GM12875 (cell line): Measurements from ENCODE around the gene MAGEA4.

Experiments used
- H3K4me3 ChIP-seq: one replicate; pipeline ENCODE4 v1.5.1; 2011; ENCODE audit warnings: low read depth, low read length, control low read depth
- TF ChIP-seq, protein P1 (sequence below): IDR thresholded peaks from 2 replicates; pipeline ENCODE4 v1.5.1; 2011; ENCODE audit warnings: low read depth, mild to moderate bottlenecking, control low read depth, inconsistent platforms, low read length, moderate library complexity, borderline replicate concordance; ENCODE audit not compliant: insufficient read depth

The MAGEA4 gene

GRCh38 chrX:151923648-151924047, 11.0 kb downstream of the MAGEA4 start:
- no peak overlapping the region for H3K4me3 ChIP-seq
- TF ChIP-seq, protein P1, sequence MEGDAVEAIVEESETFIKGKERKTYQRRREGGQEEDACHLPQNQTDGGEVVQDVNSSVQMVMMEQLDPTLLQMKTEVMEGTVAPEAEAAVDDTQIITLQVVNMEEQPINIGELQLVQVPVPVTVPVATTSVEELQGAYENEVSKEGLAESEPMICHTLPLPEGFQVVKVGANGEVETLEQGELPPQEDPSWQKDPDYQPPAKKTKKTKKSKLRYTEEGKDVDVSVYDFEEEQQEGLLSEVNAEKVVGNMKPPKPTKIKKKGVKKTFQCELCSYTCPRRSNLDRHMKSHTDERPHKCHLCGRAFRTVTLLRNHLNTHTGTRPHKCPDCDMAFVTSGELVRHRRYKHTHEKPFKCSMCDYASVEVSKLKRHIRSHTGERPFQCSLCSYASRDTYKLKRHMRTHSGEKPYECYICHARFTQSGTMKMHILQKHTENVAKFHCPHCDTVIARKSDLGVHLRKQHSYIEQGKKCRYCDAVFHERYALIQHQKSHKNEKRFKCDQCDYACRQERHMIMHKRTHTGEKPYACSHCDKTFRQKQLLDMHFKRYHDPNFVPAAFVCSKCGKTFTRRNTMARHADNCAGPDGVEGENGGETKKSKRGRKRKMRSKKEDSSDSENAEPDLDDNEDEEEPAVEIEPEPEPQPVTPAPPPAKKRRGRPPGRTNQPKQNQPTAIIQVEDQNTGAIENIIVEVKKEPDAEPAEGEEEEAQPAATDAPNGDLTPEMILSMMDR = no peak

DNA sequence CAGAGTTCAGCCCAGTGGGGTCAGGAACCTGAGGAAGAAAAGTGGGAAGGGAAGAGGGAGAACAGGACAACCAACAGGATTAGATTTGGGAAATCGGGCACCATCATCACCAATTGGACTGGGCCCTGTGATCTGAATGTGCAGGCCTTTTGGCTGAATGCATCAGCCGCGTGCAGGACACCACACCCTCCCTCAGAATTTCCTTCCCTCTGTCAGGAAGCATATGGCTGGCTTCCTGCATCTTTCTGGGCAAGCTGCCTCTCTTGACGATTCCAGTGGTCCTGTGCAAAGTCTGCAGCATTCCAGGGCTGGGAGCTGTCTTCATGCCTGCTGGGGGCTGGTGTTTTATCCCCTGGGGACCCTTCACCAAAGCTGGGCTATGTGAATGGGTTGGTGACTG, 16.4 kb downstream of the MAGEA4 start:
- H3K4me3 ChIP-seq = no peak overlapping the region
- TF ChIP-seq, protein P1 = no peak

DNA sequence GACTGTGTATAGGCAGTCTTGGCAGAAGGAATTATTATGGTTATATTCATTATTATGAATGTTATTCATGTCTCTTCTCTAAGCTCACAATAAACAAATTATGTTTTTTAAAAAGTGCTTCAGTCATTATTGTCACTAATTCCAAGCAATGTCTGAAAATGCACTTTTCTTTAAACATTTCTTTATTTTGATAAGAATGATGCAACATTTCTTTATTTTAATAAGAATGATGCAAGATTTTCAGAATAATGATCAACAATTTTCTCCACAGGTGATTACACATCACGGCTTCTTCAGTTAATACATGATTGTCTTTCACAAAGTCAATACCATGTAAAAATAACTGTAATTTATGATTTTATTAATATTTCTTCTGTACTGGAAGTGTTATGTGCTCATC, 22.7 kb downstream of the MAGEA4 start:
- H3K4me3 ChIP-seq = no peak overlapping the region
- TF ChIP-seq, protein P1 = no peak

DNA sequence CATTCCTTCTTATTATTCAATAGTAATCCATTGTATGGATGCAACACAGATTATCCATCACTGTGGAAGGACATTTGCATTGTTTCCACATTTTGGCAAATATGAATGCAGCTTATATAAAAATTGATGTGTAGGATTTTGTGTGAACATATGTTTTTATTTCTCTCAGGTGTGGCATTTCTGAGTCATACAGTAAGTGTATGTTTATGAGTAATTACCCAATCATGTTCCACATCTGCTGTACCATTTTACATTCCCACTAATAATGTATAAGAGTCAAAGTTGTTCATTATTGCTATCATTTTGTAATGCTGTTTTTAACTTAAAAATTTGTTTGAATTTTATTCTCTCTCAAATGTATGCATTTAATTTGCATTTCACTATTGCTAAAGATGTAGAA, 25.5 kb downstream of the MAGEA4 start:
- TF ChIP-seq, protein P1 = no peak
- H3K4me3 ChIP-seq = no peak overlapping the region

DNA sequence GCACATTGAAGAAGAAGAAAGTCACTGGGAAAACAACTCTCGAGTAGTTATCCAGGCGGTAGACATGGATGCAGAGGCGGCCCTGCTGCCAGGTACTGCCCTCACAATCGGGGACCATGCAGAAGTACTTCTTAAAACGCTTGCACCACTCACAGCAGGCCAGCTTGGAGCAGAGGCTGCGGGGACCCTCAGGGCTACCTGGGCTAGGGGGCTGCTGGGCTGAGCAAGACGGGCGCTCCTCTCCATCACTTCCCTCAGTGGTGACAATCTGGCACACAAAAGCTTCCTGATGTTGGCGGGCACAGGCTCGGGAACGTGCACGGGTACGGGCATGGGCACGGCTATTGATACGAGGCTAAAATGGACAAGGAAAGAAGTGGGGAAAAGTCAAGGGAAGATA, 42.0 kb downstream of the MAGEA4 start:
- TF ChIP-seq, protein P1 = no peak
- H3K4me3 ChIP-seq = no peak overlapping the region

DNA sequence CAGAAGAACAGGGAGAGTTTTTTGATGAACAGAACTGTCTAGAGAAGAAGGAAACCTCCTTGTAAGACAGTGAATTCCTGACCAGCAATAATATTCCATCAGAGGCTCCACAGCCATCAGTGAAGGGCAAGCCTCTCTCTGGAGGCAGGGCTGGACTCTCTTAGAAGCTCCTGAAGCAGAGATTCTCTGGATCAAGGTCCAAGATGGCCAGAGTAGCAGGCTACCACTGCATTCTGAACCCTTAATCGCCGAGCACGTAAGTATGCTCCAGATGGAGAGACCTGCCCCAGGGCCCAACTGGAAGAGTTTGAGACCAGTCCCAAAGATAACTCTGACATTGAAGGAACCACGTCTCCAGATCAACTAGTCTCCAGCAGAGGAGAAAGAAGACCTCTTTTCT, 45.4 kb downstream of the MAGEA4 start:
- no peak overlapping the region for H3K4me3 ChIP-seq
- TF ChIP-seq, protein P1 = no peak

GRCh38 chrX:151962034-151962433, 49.3 kb downstream of the MAGEA4 start:
- no peak overlapping the region for H3K4me3 ChIP-seq
- TF ChIP-seq, protein P1 = no peak
